GM06990 (cell line): ENCODE results near the gene TMEFF2.

Experiments used
- DNase-seq: peaks from one replicate; pipeline ENCODE4 v3.0.0-alpha.2; 2011; ENCODE audit not compliant: insufficient read length; ENCODE audit errors: extremely low read depth
- H3K27me3 ChIP-seq: replicated peaks from 2 replicates; pipeline ENCODE4 v1.6.0; 2011; ENCODE audit warnings: low read length; ENCODE audit not compliant: control insufficient read depth, insufficient read depth
- H3K36me3 ChIP-seq: 2 replicates; pipeline ENCODE4 v1.5.1; 2011; ENCODE audit warnings: low read length; ENCODE audit not compliant: control insufficient read depth, insufficient read depth
- H3K4me3 ChIP-seq: replicated peaks from 2 replicates; pipeline ENCODE4 v1.5.1; 2011; ENCODE audit warnings: low read depth, mild to moderate bottlenecking, control low read depth, low read length
- CTCF ChIP-seq: IDR thresholded peaks from 2 replicates; pipeline ENCODE4 v1.5.1; 2011; ENCODE audit warnings: low read length, control low read depth, mild to moderate bottlenecking, inconsistent platforms; ENCODE audit not compliant: insufficient read depth, poor library complexity, severe bottlenecking

Gene TMEFF2

DNA sequence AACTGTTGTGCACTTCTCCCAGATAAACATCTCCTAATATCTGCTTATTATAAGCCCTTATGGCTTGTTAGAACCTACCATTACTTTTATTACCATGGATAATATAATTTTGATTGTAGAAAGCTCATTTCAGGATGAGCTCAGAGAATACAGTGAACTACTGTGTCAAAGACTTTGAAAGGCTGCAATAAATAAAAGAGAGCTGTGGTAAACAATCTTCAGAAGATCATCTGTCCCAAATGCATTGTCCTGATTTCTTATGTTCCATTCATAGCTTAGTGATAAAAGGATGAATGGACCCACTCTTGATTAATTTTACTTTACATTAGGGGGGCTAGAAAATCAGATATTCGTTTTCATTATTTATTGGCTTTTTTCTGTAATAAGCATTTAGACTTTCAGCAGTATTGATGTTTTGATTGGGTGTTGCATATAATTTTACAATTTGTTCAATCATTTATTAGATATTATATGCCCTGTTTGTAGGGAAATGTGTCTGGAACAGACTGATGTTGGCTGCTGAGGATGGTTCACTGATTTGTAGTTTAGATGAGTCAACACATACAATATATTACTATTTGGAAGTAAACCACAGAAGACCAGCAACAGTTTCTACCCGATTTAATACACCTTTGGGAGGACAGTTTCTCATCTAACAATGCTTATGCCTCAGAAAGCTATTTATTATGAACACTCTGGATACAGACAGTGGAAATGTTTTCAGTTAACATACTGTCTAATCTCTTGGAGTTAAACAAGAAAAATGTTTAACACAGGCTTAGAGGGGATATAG is 147.2 kb downstream of the TMEFF2 start:
- Histone ChIP-seq H3K36me3 (no peaks in the 10 kb centered on the region), H3K27me3 (no peaks in the 10 kb centered on the region), H3K4me3 (no peak overlapping the region)
- DNase-seq, result no peak
- no peak for TF ChIP-seq CTCF

GRCh38 chr2:192044496-192044895 is 150.2 kb downstream of the TMEFF2 start:
- Histone ChIP-seq H3K4me3 (no peak overlapping the region), H3K27me3 (no peaks in the 10 kb centered on the region), H3K36me3 (no peaks in the 10 kb centered on the region)
- TF ChIP-seq CTCF, result peak; percentile 2
- no peak for DNase-seq

GRCh38 chr2:192043216-192043870 is 151.4 kb downstream of the TMEFF2 start:
- no peak overlapping the region for H3K4me3 ChIP-seq
- H3K36me3 ChIP-seq, result no peaks in the 10 kb centered on the region
- no peak for DNase-seq
- TF ChIP-seq CTCF, result no peak
- H3K27me3 ChIP-seq, result no peaks in the 10 kb centered on the region

DNA sequence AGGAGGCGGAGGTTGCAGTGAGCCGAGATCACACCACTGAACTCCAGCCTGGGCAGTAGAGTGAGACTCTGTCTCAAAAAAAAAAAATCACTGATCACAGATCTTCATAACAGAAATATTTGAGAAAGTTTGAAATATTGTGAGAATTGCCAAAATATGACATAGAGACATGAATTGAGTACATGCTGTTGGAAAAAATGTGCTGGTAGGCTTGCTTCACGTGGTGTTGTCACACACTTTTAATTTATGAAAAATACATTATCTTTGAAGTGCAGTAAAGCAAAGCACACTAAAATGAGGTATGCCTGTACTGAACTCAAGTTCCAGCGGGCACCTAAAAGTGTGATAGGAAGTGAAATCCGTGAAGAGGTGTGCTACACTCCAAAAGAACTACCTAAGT is 152.6 kb downstream of the TMEFF2 start:
- H3K4me3 ChIP-seq, result no peak overlapping the region
- no peak for TF ChIP-seq CTCF
- no peaks in the 10 kb centered on the region; the same call in 1 of the 2 replicates for H3K27me3 ChIP-seq
- H3K36me3 ChIP-seq, result no peaks in the 10 kb centered on the region
- no peak for DNase-seq

DNA sequence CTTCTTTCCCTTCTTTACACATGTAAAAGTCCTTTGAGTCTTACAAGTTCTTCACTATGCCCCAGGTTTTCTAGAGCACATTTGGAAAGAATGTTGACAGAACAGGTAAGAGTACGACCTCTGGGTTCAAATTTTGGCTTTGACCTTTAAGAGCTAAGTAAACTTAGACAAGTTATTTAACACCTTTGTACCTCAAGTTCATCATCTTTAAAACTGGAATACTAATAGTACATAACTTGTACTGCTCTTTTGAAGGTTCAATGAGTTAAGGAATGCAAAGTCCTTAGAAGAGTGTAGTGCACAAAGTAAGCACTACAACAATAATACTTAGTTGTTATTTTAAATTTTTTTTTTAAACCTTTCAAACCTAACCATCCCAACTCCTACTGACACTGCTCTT is 156.6 kb downstream of the TMEFF2 start:
- DNase-seq, result no peak
- TF ChIP-seq CTCF, result no peak
- Histone ChIP-seq H3K27me3 (no peaks in the 10 kb centered on the region; the same call in 1 of the 2 replicates), H3K36me3 (no peaks in the 10 kb centered on the region), H3K4me3 (no peak overlapping the region)
